GM13976 (cell line): ENCODE measurements around the gene SLC13A2.
"Not testable (repeated sequence)": the region's sequence is repeated elsewhere in the genome, so short reads cannot be mapped to it uniquely, and the experiment has no call there.

Source experiments
- DNase-seq: peaks from one replicate; pipeline ENCODE4 v3.0.0; 2012; ENCODE audit warnings: low spot score
- CTCF ChIP-seq: IDR thresholded peaks from 2 replicates; pipeline ENCODE4 v1.5.1; 2012; ENCODE audit warnings: borderline replicate concordance, mild to moderate bottlenecking; ENCODE audit not compliant: insufficient read depth; ENCODE audit errors: extremely low read depth, missing control alignments, control extremely low read depth
- in situ Hi-C: fragments of 300-500 bp; cut with MboI; formaldehyde crosslinking; loops from one replicate; pipeline ENCODE4 v1.12.0; 2022; ENCODE audit warnings: low sequenced_read_pairs, mixed read lengths, inconsistent platforms; ENCODE audit not compliant: unreplicated experiment

SLC13A2 gene

DNA sequence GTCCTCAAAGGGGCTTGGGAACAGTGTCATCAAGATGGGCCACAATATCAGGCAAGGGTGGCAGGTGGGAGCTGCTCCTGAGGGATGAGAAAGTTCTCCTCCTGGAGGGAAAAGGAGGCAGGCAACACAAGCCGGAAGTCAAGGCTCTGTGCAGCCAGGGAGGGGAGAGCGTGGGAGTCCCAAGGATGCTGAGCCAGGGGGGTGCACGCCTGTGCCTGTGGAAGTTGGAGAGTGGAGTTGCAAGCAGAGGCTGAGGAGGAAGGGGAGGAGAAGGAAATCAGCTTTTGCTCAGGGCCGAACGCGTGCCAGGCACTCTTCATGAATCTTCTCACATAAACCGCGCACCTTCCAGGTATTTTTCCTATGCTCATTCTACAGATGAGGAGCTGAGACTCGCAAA lies 7.4 kb upstream of the SLC13A2 start:
- in situ Hi-C loops, result no loop called here
- TF ChIP-seq CTCF, result no peak
- no peak for DNase-seq

DNA sequence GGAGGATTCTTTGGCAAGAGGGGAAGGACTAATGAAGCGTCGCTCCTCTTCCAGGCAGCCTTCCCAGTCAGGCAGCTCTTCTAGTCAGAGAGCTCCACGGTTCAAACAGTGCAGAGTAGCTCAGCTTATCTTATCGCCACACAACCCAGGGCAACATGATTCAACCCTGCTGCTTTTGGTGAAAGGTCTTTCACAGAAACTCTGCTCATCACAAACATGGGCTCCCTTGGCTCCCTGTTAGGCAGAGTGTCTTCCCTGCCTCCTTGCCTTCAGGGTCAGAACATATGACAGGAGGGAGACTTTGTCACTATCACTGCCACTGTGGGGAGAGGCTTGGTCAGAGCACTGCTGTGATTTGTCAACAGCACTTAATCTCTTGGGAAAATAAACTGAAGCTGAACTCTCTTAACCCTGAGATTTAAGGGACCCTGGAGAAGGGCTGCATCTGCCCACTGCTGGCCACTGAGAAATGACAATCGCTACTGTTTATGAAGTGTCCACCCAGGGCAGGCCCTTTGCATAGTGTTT lies 6.9 kb upstream of the SLC13A2 start:
- no peak for DNase-seq
- no peak for TF ChIP-seq CTCF
- in situ Hi-C loops, result no loop called here

DNA sequence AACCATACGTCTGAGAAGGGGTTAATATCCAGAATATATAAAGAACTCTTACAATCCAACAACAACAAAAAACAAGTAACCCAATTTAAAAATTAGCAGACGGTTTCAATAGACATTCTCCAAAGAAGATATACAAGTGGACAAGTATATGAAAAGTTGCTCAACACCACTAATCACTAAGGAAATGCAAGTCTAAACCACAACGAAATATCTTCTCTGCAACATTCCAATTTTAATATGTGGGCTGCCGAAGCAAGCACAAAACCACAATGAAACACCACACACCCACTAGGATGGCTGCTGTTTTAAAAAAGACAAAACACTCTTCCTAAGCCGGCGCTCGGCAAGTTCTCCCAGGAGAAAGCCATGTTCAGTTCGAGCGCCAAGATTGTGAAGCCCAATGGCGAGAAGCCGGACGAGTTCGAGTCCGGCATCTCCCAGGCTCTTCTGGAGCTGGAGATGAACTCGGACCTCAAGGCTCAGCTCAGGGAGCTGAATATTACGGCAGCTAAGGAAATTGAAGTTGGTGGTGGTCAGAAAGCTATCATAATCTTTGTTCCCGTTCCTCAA lies 5.9 kb upstream of the SLC13A2 start:
- no peak for TF ChIP-seq CTCF
- DNase-seq, result no peak
- in situ Hi-C loops, result no loop called here

GRCh38 chr17:28468033-28468735 lies 5.3 kb upstream of the SLC13A2 start:
- DNase-seq, in situ Hi-C loops: not testable (repeated sequence)

- in situ Hi-C loops, result no loop called here
- no peak for TF ChIP-seq CTCF
- peak; percentile 53 for DNase-seq
Observed at GRCh38 chr17:28468781-28469180, 4.7 kb upstream of the SLC13A2 start.

GRCh38 chr17:28469376-28469775 lies 4.1 kb upstream of the SLC13A2 start:
- in situ Hi-C loops, result no loop called here
- DNase-seq, result no peak
- TF ChIP-seq CTCF, result no peak

DNA sequence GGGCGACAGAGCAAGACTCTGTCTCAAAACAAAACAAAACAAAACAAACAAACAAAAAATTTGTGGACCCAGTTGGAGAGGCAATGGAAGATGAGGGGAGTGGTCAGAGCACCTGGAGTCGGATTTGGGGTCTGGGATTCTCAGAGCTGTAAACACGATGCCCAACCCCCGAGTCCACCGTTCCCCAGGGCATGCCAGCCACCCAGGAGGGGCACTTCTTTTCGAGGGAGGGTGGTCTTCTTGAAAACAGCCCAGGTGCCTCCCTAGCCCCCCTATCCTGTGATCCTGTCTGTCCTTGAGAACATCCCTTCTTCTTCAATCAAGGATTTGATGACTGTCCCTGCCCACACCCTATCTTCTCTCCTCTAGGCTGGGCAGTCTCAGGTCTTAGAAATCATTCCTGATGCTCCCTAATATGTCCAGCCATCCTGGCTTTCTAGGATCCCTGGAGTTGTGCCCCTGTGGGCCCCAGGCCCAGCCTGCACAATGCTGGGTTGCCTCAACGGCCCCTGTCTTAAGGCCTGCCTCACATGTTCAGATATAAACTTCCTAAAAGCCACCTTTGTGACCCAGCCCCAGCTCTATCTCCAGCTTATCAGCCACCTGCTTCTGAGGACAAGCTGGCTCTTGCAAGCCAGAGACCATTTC lies 3.1 kb upstream of the SLC13A2 start:
- TF ChIP-seq CTCF, result no peak
- in situ Hi-C loops, result no loop called here

More for the DNA sequence above, 3.1 kb upstream of the SLC13A2 start:
- DNase-seq, result no peak
